PC-3 (cell line): Measurements from ENCODE around the gene GGA1. TPM values are rescaled to one million over a fixed set of nuclear protein-coding genes. Genes with fewer than 3 reads are reported as not detected.

Source experiments
- ATAC-seq: fragments of 200-7000 bp; cut with Tn5 transposase; 2 replicates; pipeline ENCODE4 v1.9.1; 2020; ENCODE audit warnings: mild to moderate bottlenecking, moderate library complexity
- BruUV-seq: library from RNA; stranded (reverse); fragments of 400-500 nt; replicated peaks from 2 replicates; lab custom pipeline; 2021; lab: Mats Ljungman, UMichigan
- CTCF ChIA-PET: fragments of 300-600 bp; sonication (Branson Sonifier 250); formaldehyde crosslinking; loops from one replicate; lab custom pipeline; 2022; ENCODE audit warnings: antibody characterized with exemption; lab: Charles Lee
- POLR2A ChIA-PET: fragments of 300-600 bp; sonication (Branson Sonifier 250); formaldehyde crosslinking; loops from one replicate; lab custom pipeline; 2022; ENCODE audit warnings: antibody characterized with exemption; ENCODE audit not compliant: unreplicated experiment; lab: Charles Lee
- DNase-seq: peaks from one replicate; pipeline ENCODE4 v3.0.0-alpha.2; 2015
- H2AFZ ChIP-seq: fragments of 300-600 bp; sonication (generic); 2 replicates; pipeline ENCODE4 v1.6.0; 2016; ENCODE audit warnings: antibody characterized with exemption, low read length
- H3F3A ChIP-seq: fragments of 300-600 bp; sonication (generic); one replicate; pipeline ENCODE4 v1.6.0; 2017; ENCODE audit warnings: antibody characterized with exemption, low read length, control low read depth, mild to moderate bottlenecking; ENCODE audit not compliant: unreplicated experiment
- H3K27ac ChIP-seq: fragments of 300-600 bp; sonication (generic); 2 replicates; pipeline ENCODE4 v1.5.1; 2016; ENCODE audit warnings: mild to moderate bottlenecking, low read length
- H3K27me3 ChIP-seq: fragments of 300-600 bp; sonication (generic); 2 replicates; pipeline ENCODE4 v1.6.1; 2016; ENCODE audit warnings: low read length, mixed read lengths
- H3K36me3 ChIP-seq: fragments of 300-600 bp; sonication (generic); 2 replicates; pipeline ENCODE4 v1.6.1; 2016; ENCODE audit warnings: low read depth, mixed run types, low read length, mixed read lengths
- H3K4me1 ChIP-seq: fragments of 300-600 bp; sonication (generic); 2 replicates; pipeline ENCODE4 v1.5.1; 2016; ENCODE audit warnings: low read length; ENCODE audit not compliant: insufficient read depth
- H3K4me2 ChIP-seq: fragments of 300-600 bp; sonication (generic); 2 replicates; pipeline ENCODE4 v1.6.0; 2016; ENCODE audit warnings: low read length
- H3K4me3 ChIP-seq: fragments of 300-600 bp; sonication (generic); 2 replicates; pipeline ENCODE4 v1.5.1; 2016; ENCODE audit warnings: mild to moderate bottlenecking, low read length, mixed read lengths
- H3K79me2 ChIP-seq: fragments of 300-600 bp; sonication (generic); 2 replicates; pipeline ENCODE4 v1.6.1; 2017; ENCODE audit warnings: low read length, mixed read lengths
- H3K9ac ChIP-seq: fragments of 300-600 bp; sonication (generic); 2 replicates; pipeline ENCODE4 v1.6.0; 2016; ENCODE audit warnings: mild to moderate bottlenecking, low read length
- H3K9me2 ChIP-seq: fragments of 300-600 bp; sonication (generic); replicated peaks from 2 replicates; pipeline ENCODE4 v1.6.1; 2016; ENCODE audit warnings: mixed run types, low read length, mixed read lengths
- H3K9me3 ChIP-seq: fragments of 300-600 bp; sonication (generic); 2 replicates; pipeline ENCODE4 v1.6.1; 2016; ENCODE audit warnings: low read length, mixed read lengths
- H4K20me1 ChIP-seq: fragments of 300-600 bp; sonication (generic); 2 replicates; pipeline ENCODE4 v1.6.1; 2016; ENCODE audit warnings: low read length, mixed read lengths
- EZH2 ChIP-seq: fragments of 300-600 bp; sonication (generic); IDR thresholded peaks from one replicate; pipeline ENCODE4 v1.6.1; 2017; ENCODE audit warnings: antibody characterized with exemption, mild to moderate bottlenecking, low read length; ENCODE audit not compliant: unreplicated experiment
- EZH2phosphoT487 ChIP-seq: fragments of 300-600 bp; sonication (generic); IDR thresholded peaks from 2 replicates; pipeline ENCODE4 v1.6.1; 2018; ENCODE audit warnings: mild to moderate bottlenecking, antibody characterized with exemption, low read length, borderline replicate concordance
- intact Hi-C: fragments of 100-400 bp; cut with micrococcal nuclease; formaldehyde crosslinking; loops from 2 replicates; pipeline ENCODE4 v1.9.0; 2023
- total RNA-seq: library from RNA; depleted of rRNA; stranded (reverse); fragments of >200 nt; gene quantifications from 2 replicates; pipeline ENCODE4 v1.2.3, GENCODE V29; 2014
- TF ChIP-seq, protein P1 (sequence below): fragments of 300-600 bp; sonication (generic); conservative IDR thresholded peaks from 2 replicates; pipeline ENCODE4 v1.5.1; 2017; ENCODE audit warnings: antibody characterized with exemption, low read depth, mild to moderate bottlenecking, low read length

The GGA1 gene
- total RNA-seq, 1 experiment from 2014 or later, result 49.1 TPM

- H3K27me3 ChIP-seq, result no peaks in the 10 kb centered on the region
- H4K20me1 ChIP-seq, result peaks cover 19% of the 10 kb centered on the region
- no peak overlapping the region for H3K4me3 ChIP-seq
- no peaks in the 10 kb centered on the region for H3K9me2 ChIP-seq
- H3K9me3 ChIP-seq, result no peaks in the 10 kb centered on the region
- no peak overlapping the region for H3K9ac ChIP-seq
- H3F3A ChIP-seq, result no peaks in the 10 kb centered on the region
- H3K36me3 ChIP-seq, result no peaks in the 10 kb centered on the region; the same call in 1 of the 2 replicates
- DNase-seq, result no peak
- no peak for ATAC-seq
- TF ChIP-seq EZH2 (no peak), EZH2phosphoT487 (no peak)
- TF ChIP-seq, protein P1, sequence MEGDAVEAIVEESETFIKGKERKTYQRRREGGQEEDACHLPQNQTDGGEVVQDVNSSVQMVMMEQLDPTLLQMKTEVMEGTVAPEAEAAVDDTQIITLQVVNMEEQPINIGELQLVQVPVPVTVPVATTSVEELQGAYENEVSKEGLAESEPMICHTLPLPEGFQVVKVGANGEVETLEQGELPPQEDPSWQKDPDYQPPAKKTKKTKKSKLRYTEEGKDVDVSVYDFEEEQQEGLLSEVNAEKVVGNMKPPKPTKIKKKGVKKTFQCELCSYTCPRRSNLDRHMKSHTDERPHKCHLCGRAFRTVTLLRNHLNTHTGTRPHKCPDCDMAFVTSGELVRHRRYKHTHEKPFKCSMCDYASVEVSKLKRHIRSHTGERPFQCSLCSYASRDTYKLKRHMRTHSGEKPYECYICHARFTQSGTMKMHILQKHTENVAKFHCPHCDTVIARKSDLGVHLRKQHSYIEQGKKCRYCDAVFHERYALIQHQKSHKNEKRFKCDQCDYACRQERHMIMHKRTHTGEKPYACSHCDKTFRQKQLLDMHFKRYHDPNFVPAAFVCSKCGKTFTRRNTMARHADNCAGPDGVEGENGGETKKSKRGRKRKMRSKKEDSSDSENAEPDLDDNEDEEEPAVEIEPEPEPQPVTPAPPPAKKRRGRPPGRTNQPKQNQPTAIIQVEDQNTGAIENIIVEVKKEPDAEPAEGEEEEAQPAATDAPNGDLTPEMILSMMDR, result no peak
- CTCF ChIA-PET, result interaction anchor here (0.8 kb wide), 1 partner anchor 13 kb away, joined by 3 read pairs; no protein-coding TSS in a partner anchor
- H3K79me2 ChIP-seq, result peaks cover 62% of the 10 kb centered on the region
- H2AFZ ChIP-seq, result no peak overlapping the region
- H3K4me2 ChIP-seq, result no peak overlapping the region
- peaks cover 26% of the 10 kb centered on the region for H3K4me1 ChIP-seq
- no TSS peak for BruUV-seq
- POLR2A ChIA-PET, result no interaction called here
- H3K27ac ChIP-seq, result no peak overlapping the region
- intact Hi-C loops, result no loop called here
Observed at GRCh38 chr22:37662039-37662438, 53.4 kb downstream of the GGA1 start.

GRCh38 chr22:37663521-37664140 lies 55.0 kb downstream of the GGA1 start:
- POLR2A ChIA-PET, result no interaction called here
- no peak overlapping the region for H2AFZ ChIP-seq
- H3K27me3 ChIP-seq, result no peaks in the 10 kb centered on the region
- H3K27ac ChIP-seq, result no peak overlapping the region
- intact Hi-C loops, result no loop called here
- H3F3A ChIP-seq, result no peaks in the 10 kb centered on the region
- H4K20me1 ChIP-seq, result peaks cover 19% of the 10 kb centered on the region
- H3K9ac ChIP-seq, result no peak overlapping the region
- CTCF ChIA-PET, result no interaction called here
- H3K4me1 ChIP-seq, result peaks cover 19% of the 10 kb centered on the region
- no TSS peak for BruUV-seq
- H3K9me2 ChIP-seq, result no peaks in the 10 kb centered on the region
- peaks cover 62% of the 10 kb centered on the region for H3K79me2 ChIP-seq
- TF ChIP-seq, protein P1, result no peak
- no peak for TF ChIP-seq EZH2
- ATAC-seq, result no peak
- H3K4me3 ChIP-seq, result no peak overlapping the region
- no peaks in the 10 kb centered on the region; the same call in 1 of the 2 replicates for H3K36me3 ChIP-seq
- DNase-seq, result no peak
- no peak overlapping the region for H3K4me2 ChIP-seq
- no peaks in the 10 kb centered on the region for H3K9me3 ChIP-seq
